ENCODE measurements around the gene VSTM2L.

The VSTM2L gene

DNA sequence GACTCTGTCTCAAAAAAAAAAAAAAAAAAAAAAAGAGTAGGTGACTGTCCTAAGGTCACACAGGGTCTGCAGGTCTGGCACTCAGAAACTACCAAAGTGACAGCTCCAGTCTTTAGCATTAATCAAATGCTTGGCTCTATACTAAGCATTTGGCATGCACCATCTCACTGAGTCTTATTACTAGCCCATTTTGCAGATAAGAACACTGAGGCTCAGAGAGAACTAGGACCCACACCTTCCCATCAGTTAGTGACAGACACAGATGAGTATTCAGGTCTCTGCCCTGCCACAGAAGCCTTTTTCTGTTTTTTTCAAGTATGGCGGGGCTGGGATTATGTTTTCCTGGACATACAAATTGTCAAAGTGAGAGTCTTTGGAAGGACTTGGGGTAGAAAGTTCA is 23.1 kb upstream of the VSTM2L start:
- WGBS (ENCODE audit: insufficient coverage): 100% methylated on average over 1 of the region's 1 CpG
- CTCF ChIA-PET: no interaction called here
- Histone ChIP-seq H3K27me3 (replicated peaks in 2 of 5; ENCODE audit: control insufficient read depth in 4 of 5, insufficient read depth in 5 of 5, low read length in 4 of 5) (peaks cover 0 to 2% (median 0%) of the 10 kb centered on the region in 5 experiments), H3K4me3 (ENCODE audit: control insufficient read depth in 1 of 7, extremely low read depth in 1 of 7, insufficient read depth in 4 of 7, low read depth in 2 of 7, low read length in 6 of 7) (no peak overlapping the region), H3K36me3 (ENCODE audit: control insufficient read depth in 4 of 4, insufficient read depth in 4 of 4, low read length in 3 of 4) (peaks cover 0 to 3% (median 0%) of the 10 kb centered on the region in 4 experiments), H3K27ac (ENCODE audit: insufficient read depth in 1 of 2, low read depth in 1 of 2, low read length in 2 of 2, poor library complexity in 1 of 2, severe bottlenecking in 2 of 2) (no peak overlapping the region), H3K9me3 (ENCODE audit: control extremely low read depth in 1 of 5, control insufficient read depth in 4 of 5, insufficient read depth in 2 of 5, low read depth in 1 of 5, low read length in 4 of 5) (no peaks in the 10 kb centered on the region), H3K4me1 (ENCODE audit: control extremely low read depth in 1 of 4, control insufficient read depth in 4 of 4, insufficient read depth in 4 of 4, low read length in 3 of 4) (no peaks in the 10 kb centered on the region)
- no peak for DNase-seq
- POLR2A ChIA-PET: interaction anchor here (0.5 to 0.7 kb wide), 2 partner anchors 428 to 714 kb away, joined by 3 read pairs; no protein-coding TSS in a partner anchor

DNA sequence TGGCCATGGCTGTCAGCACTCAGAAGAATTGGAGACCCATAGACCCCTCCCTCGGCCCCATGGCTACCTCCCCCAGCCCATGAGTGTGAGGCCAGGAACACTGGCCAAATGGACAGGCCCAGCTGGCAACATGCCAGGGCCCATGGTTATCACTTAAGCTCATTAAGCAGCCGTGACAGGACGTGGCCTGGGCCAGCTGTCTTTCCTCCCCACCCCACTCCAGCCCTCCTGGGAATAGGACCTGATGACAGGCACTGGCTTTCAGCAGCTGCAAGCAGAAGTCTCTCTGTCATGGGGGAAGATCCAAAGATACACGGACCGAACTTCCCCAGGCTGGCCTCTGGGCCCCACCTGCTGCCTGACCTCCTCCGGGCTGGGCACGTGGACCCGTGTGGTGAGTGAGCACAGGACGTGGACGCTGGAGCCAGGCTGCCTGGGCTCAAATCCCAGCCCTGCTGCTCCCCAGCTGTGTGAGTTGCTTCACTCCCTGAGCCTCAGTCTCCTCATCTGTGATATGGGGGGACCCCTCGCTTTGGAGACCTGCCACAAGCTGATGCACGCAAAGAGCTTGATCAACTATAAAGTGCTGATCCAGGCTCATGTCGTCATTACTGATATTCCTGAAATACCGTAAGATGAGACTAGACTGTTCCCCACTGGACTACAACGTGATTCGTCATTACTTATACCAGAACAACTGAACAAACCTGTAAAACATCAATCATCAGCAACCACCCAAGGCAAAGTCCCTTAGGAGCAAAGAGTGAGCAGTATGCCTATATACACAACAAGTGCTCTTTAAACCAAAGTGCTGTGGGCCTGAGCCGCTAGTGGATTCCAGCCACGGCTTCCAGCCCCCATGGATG is 22.0 kb upstream of the VSTM2L start:
- Histone ChIP-seq H3K4me1 (ENCODE audit: control extremely low read depth in 1 of 4, control insufficient read depth in 4 of 4, insufficient read depth in 4 of 4, low read length in 3 of 4) (no peaks in the 10 kb centered on the region), H3K27me3 (replicated peaks in 2 of 5; ENCODE audit: control insufficient read depth in 4 of 5, insufficient read depth in 5 of 5, low read length in 4 of 5) (peaks cover 0 to 2% (median 0%) of the 10 kb centered on the region in 5 experiments), H3K9me3 (ENCODE audit: control extremely low read depth in 1 of 5, control insufficient read depth in 4 of 5, insufficient read depth in 2 of 5, low read depth in 1 of 5, low read length in 4 of 5) (no peaks in the 10 kb centered on the region), H3K36me3 (ENCODE audit: control insufficient read depth in 4 of 4, insufficient read depth in 4 of 4, low read length in 3 of 4) (no peaks in the 10 kb centered on the region), H3K27ac (ENCODE audit: insufficient read depth in 1 of 2, low read depth in 1 of 2, low read length in 2 of 2, poor library complexity in 1 of 2, severe bottlenecking in 2 of 2) (no peak overlapping the region), H3K4me3 (ENCODE audit: control insufficient read depth in 1 of 7, extremely low read depth in 1 of 7, insufficient read depth in 4 of 7, low read depth in 2 of 7, low read length in 6 of 7) (no peak overlapping the region)
- CTCF ChIA-PET: interaction anchor here (0.6 to 1.0 kb wide), 2 partner anchors 31 to 248 kb away, joined by 3 read pairs; no protein-coding TSS in a partner anchor
- DNase-seq: peak in 1 of 3 donors; percentile 14
- POLR2A ChIA-PET: no interaction called here
- 88% methylated on average over 18 of the region's 18 CpGs for whole genome bisulfite sequencing (ENCODE audit: insufficient coverage)

DNA sequence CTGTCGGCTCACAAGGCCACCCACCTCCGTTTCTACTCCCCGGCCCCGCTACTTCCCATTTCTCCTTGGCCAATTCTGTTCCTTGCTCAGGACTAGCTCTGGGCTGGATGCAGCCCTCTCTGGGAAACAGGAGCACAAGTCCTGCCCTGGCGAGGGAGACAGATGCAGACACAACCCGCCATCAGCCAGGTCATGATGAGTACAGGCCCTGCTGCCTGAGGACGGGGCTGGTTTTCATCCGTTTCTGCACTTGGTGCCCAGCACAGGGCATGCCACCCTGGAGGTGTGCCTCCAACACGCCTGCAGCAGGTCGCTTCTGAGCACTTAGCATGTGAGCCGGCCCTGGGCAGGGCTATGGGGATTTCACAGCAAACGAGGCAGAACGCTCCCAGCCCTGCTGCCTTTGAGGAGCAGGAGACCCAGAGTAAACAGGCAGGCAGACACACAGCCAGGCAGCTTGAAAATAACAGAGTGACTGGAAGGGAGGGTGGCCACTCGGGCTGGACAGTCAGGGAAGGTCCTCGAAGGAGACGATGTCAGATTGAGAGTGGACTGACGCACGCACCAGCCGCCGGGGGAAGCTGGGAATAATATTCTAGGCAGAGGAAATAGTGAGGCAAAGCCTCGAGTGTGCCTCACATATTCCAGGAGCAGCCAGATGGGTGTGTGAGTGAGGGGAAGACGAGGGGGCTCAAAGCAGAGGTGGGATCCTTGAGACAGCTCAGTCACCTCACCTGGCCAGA is 21.2 kb upstream of the VSTM2L start:
- ChIA-PET POLR2A (no interaction called here), CTCF (interaction anchor here (0.6 to 1.0 kb wide), 2 partner anchors 32 to 249 kb away, joined by 3 read pairs; no protein-coding TSS in a partner anchor)
- Histone ChIP-seq H3K27ac (ENCODE audit: insufficient read depth in 1 of 2, low read depth in 1 of 2, low read length in 2 of 2, poor library complexity in 1 of 2, severe bottlenecking in 2 of 2) (no peak overlapping the region), H3K27me3 (replicated peaks in 2 of 5; ENCODE audit: control insufficient read depth in 4 of 5, insufficient read depth in 5 of 5, low read length in 4 of 5) (peaks cover 0 to 2% (median 0%) of the 10 kb centered on the region in 5 experiments), H3K4me3 (ENCODE audit: control insufficient read depth in 1 of 7, extremely low read depth in 1 of 7, insufficient read depth in 4 of 7, low read depth in 2 of 7, low read length in 6 of 7) (no peak overlapping the region), H3K9me3 (ENCODE audit: control extremely low read depth in 1 of 5, control insufficient read depth in 4 of 5, insufficient read depth in 2 of 5, low read depth in 1 of 5, low read length in 4 of 5) (no peaks in the 10 kb centered on the region), H3K36me3 (ENCODE audit: control insufficient read depth in 4 of 4, insufficient read depth in 4 of 4, low read length in 3 of 4) (no peaks in the 10 kb centered on the region), H3K4me1 (ENCODE audit: control extremely low read depth in 1 of 4, control insufficient read depth in 4 of 4, insufficient read depth in 4 of 4, low read length in 3 of 4) (no peaks in the 10 kb centered on the region)
- 89% methylated on average over 17 of the region's 22 CpGs for WGBS (ENCODE audit: insufficient coverage)
- no peak for DNase-seq

DNA sequence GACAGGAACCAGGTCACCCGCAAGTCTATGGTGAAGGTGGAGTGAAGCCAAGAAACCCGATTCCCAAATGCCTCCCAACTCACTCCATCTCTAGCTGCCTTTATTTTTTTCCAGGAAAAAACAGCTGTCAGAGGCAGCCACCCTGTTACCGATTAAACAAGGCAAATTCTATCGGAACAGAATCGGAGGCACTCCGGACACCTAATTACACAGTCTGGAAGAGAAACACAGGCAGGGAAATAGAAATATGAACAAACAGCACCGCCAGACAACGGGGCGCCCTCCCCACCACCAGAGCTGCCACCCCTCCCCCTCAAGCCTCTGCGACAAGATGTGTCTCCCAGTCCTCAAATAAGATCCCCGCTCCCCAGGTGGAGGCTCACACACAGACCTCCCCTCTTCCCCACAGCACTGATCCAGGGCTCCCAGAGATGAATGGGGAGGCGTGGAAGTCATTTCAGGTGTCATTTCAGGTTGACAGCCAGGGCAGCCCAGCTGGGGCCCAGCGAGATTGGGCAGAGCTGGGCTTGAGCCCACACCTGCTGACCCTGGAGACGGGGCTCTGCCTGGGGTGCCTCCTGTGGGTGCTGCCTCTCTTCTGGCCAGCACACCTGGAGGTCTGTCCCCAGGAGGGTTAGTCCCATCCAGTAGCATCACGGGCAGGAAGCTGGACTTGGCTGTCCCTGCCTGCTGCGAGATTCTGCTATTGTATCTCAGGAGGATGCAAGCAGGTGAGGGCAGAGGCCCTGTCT is 19.8 kb upstream of the VSTM2L start:
- Histone ChIP-seq H3K27me3 (replicated peaks in 2 of 5; ENCODE audit: control insufficient read depth in 4 of 5, insufficient read depth in 5 of 5, low read length in 4 of 5) (peaks cover 0 to 2% (median 0%) of the 10 kb centered on the region in 5 experiments), H3K36me3 (ENCODE audit: control insufficient read depth in 4 of 4, insufficient read depth in 4 of 4, low read length in 3 of 4) (no peaks in the 10 kb centered on the region), H3K4me1 (ENCODE audit: control extremely low read depth in 1 of 4, control insufficient read depth in 4 of 4, insufficient read depth in 4 of 4, low read length in 3 of 4) (no peaks in the 10 kb centered on the region), H3K9me3 (ENCODE audit: control extremely low read depth in 1 of 5, control insufficient read depth in 4 of 5, insufficient read depth in 2 of 5, low read depth in 1 of 5, low read length in 4 of 5) (no peaks in the 10 kb centered on the region), H3K27ac (ENCODE audit: insufficient read depth in 1 of 2, low read depth in 1 of 2, low read length in 2 of 2, poor library complexity in 1 of 2, severe bottlenecking in 2 of 2) (no peak overlapping the region), H3K4me3 (ENCODE audit: control insufficient read depth in 1 of 7, extremely low read depth in 1 of 7, insufficient read depth in 4 of 7, low read depth in 2 of 7, low read length in 6 of 7) (no peak overlapping the region)
- 92% methylated on average over 7 of the region's 16 CpGs for WGBS (ENCODE audit: insufficient coverage)
- POLR2A ChIA-PET: no interaction called here
- DNase-seq: no peak
- CTCF ChIA-PET: no interaction called here

DNA sequence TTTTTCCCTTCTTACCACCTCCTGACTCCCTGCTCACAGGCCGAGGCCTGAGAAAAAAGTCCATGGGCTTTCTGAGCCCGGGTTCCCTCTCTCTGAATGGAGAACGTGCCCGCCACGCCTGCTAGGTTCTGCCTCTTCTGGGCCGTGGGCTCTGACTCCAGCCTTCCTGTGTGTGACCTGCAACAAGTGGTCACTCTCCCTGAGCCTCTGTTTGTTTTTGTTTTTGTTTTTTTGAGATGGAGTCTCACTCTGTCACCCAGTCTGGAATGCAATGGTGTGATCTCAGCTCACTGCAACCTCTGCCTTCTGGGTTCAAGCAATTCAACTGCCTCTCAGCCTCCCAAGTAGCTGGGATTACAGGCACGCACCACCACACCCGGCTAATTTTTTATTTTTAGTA is 17.9 kb upstream of the VSTM2L start:
- ChIA-PET POLR2A (no interaction called here), CTCF (no interaction called here)
- Histone ChIP-seq H3K9me3 (ENCODE audit: control extremely low read depth in 1 of 5, control insufficient read depth in 4 of 5, insufficient read depth in 2 of 5, low read depth in 1 of 5, low read length in 4 of 5) (no peaks in the 10 kb centered on the region), H3K27me3 (replicated peaks in 2 of 5; ENCODE audit: control insufficient read depth in 4 of 5, insufficient read depth in 5 of 5, low read length in 4 of 5) (peaks cover 0 to 2% (median 0%) of the 10 kb centered on the region in 5 experiments), H3K4me3 (ENCODE audit: control insufficient read depth in 1 of 7, extremely low read depth in 1 of 7, insufficient read depth in 4 of 7, low read depth in 2 of 7, low read length in 6 of 7) (no peak overlapping the region), H3K4me1 (ENCODE audit: control extremely low read depth in 1 of 4, control insufficient read depth in 4 of 4, insufficient read depth in 4 of 4, low read length in 3 of 4) (no peaks in the 10 kb centered on the region), H3K36me3 (ENCODE audit: control insufficient read depth in 4 of 4, insufficient read depth in 4 of 4, low read length in 3 of 4) (no peaks in the 10 kb centered on the region), H3K27ac (ENCODE audit: insufficient read depth in 1 of 2, low read depth in 1 of 2, low read length in 2 of 2, poor library complexity in 1 of 2, severe bottlenecking in 2 of 2) (no peak overlapping the region)
- DNase-seq: no peak
- WGBS (ENCODE audit: insufficient coverage): 96% methylated on average over 4 of the region's 8 CpGs

DNA sequence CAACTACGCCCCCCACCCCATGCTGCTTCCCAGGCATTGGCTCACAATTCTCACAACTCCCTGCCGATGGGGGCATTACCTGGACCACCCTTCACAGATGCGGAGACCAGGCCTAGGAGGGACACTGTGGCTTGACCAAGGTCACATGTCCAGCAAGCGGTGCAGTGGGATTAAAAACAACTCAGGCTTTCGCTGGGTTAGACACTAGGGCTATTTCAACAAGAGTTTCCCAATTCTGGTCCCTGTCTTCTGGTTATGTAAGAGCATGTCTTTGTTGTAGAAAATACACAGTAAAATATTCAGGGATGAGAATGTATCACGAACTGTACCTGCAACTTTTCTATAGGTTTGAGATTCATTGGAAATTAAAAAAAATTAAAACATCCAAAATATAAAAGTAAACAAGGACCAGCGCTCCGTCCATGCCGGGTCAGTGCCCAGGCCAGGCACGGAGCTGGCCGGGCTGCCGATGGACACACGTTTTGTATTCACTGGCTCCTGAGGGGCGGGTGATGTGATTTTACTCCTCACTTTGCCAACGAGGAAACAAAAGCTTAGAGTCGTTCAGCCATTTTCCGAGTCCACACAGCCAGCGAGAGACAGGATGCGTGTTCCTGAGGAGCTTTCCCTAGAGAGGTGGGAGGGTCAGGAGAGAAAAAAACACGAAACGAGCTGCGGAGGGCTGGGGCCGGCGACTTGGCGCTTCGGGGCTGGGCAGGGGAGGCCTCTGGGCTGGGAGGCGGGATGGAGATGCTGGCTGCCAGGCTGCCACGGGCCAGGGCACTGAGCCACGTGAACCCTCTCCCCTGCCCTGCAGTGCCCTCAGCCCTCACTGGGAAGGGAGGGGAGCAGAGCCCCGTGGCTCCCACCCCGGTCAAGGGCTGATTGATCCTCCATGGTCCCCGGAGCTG is 17.1 kb upstream of the VSTM2L start:
- H3K9me3 ChIP-seq (ENCODE audit: control extremely low read depth in 1 of 5, control insufficient read depth in 4 of 5, insufficient read depth in 2 of 5, low read depth in 1 of 5, low read length in 4 of 5): no peaks in the 10 kb centered on the region
- H3K27me3 ChIP-seq (replicated peaks in 2 of 5; ENCODE audit: control insufficient read depth in 4 of 5, insufficient read depth in 5 of 5, low read length in 4 of 5): peaks cover 0 to 2% (median 0%) of the 10 kb centered on the region in 5 experiments
- DNase-seq: no peak
- H3K36me3 ChIP-seq (ENCODE audit: control insufficient read depth in 4 of 4, insufficient read depth in 4 of 4, low read length in 3 of 4): no peaks in the 10 kb centered on the region
- H3K27ac ChIP-seq (ENCODE audit: insufficient read depth in 1 of 2, low read depth in 1 of 2, low read length in 2 of 2, poor library complexity in 1 of 2, severe bottlenecking in 2 of 2): no peak overlapping the region
- H3K4me1 ChIP-seq (ENCODE audit: control extremely low read depth in 1 of 4, control insufficient read depth in 4 of 4, insufficient read depth in 4 of 4, low read length in 3 of 4): no peaks in the 10 kb centered on the region
- H3K4me3 ChIP-seq (ENCODE audit: control insufficient read depth in 1 of 7, extremely low read depth in 1 of 7, insufficient read depth in 4 of 7, low read depth in 2 of 7, low read length in 6 of 7): no peak overlapping the region
- ChIA-PET CTCF (no interaction called here), POLR2A (no interaction called here)
- 80% methylated on average over 23 of the region's 32 CpGs for WGBS (ENCODE audit: insufficient coverage)

Measured in common myeloid progenitor, CD34-positive (primary cell).